Natural killer cell (primary cell): Measurements from ENCODE around the gene PLEKHG3. TPM values are rescaled to one million over a fixed set of nuclear protein-coding genes. Genes with fewer than 3 reads are reported as not detected.

Source experiments
- ATAC-seq, 3 donors: fragments of 150-1000 bp in 2 of 3; fragments of 200-7000 bp in 1 of 3; cut with Tn5 transposase; 1 replicate in 1 of 3; 2 replicates in 2 of 3; pipeline ENCODE4 v1.10.0; 2021; ENCODE audit warnings: mild to moderate bottlenecking in 2 of 3, moderate library complexity in 2 of 3
- DNase-seq, 2 donors: peaks; one replicate each; pipeline versions ENCODE4 v3.0.0 to v3.0.0-alpha.2; 2013 to 2021; ENCODE audit warnings: mixed read lengths in 1 of 2
- H3K27ac ChIP-seq: one replicate; pipeline ENCODE4 v1.5.1; 2013; ENCODE audit warnings: mild to moderate bottlenecking, low read length
- H3K27me3 ChIP-seq: one replicate; pipeline ENCODE4 v1.6.1; 2013; ENCODE audit warnings: low read length; ENCODE audit not compliant: control insufficient read depth, insufficient read depth
- H3K36me3 ChIP-seq: one replicate; pipeline ENCODE4 v1.6.1; 2013; ENCODE audit warnings: low read length; ENCODE audit not compliant: control insufficient read depth, insufficient read depth
- H3K4me1 ChIP-seq: one replicate; pipeline ENCODE4 v1.6.1; 2013; ENCODE audit warnings: low read length; ENCODE audit not compliant: control insufficient read depth, insufficient read depth
- H3K4me3 ChIP-seq: one replicate; pipeline ENCODE4 v1.5.1; 2013; ENCODE audit warnings: low read length
- H3K9me3 ChIP-seq: one replicate; pipeline ENCODE4 v1.6.1; 2013; ENCODE audit warnings: low read length; ENCODE audit not compliant: control insufficient read depth, insufficient read depth
- H3K27ac Mint-ChIP-seq, 2 donors: one replicate each; pipeline ENCODE4 v1.8.0; 2022; ENCODE audit warnings: mild to moderate bottlenecking in 2 of 2, mixed read lengths in 2 of 2, moderate library complexity in 1 of 2
- H3K27me3 Mint-ChIP-seq, 2 donors: one replicate each; pipeline ENCODE4 v1.8.0; 2022; ENCODE audit warnings: low read depth in 2 of 2, mixed read lengths in 2 of 2
- H3K36me3 Mint-ChIP-seq: one replicate; pipeline ENCODE4 v1.8.0; 2022; ENCODE audit warnings: mixed read lengths
- H3K4me1 Mint-ChIP-seq, 2 donors: one replicate each; pipeline ENCODE4 v1.8.0; 2022; ENCODE audit warnings: mixed read lengths in 2 of 2
- H3K4me3 Mint-ChIP-seq: one replicate; pipeline ENCODE4 v1.8.0; 2022; ENCODE audit warnings: mild to moderate bottlenecking, moderate library complexity, mixed read lengths
- H3K9me3 Mint-ChIP-seq, 2 donors: one replicate each; pipeline ENCODE4 v1.8.0; 2022; ENCODE audit warnings: mixed read lengths in 2 of 2
- WGBS: methylation state at CpG from one replicate; pipeline ENCODE4 v1.1.7; 2013; ENCODE audit warnings: missing lambda C conversion rate; ENCODE audit not compliant: insufficient coverage; 5-methylcytosine and 5-hydroxymethylcytosine counted together
- intact Hi-C: fragments of 100-400 bp; cut with micrococcal nuclease; formaldehyde crosslinking; loops from one replicate; pipeline ENCODE4 v1.14.2; 2022
- total RNA-seq, 4 donors: library from RNA; stranded (reverse); fragments of 120-200 nt in 1 of 4; gene quantifications; one replicate each; pipeline versions ENCODE4 v1.2.3 to v1.2.4, GENCODE V29; 2013 to 2022
- TF ChIP-seq, protein P1 (sequence below): fragments of 200-600 bp; IDR thresholded peaks from one replicate; pipeline ENCODE4 v1.8.0; 2022; ENCODE audit warnings: antibody characterized with exemption

The PLEKHG3 gene
- total RNA-seq, 3 donors from 2014 or later (not counting 1 experiment from before 2014, with no cell fraction given) = 184 to 285 (median 225) TPM

DNA sequence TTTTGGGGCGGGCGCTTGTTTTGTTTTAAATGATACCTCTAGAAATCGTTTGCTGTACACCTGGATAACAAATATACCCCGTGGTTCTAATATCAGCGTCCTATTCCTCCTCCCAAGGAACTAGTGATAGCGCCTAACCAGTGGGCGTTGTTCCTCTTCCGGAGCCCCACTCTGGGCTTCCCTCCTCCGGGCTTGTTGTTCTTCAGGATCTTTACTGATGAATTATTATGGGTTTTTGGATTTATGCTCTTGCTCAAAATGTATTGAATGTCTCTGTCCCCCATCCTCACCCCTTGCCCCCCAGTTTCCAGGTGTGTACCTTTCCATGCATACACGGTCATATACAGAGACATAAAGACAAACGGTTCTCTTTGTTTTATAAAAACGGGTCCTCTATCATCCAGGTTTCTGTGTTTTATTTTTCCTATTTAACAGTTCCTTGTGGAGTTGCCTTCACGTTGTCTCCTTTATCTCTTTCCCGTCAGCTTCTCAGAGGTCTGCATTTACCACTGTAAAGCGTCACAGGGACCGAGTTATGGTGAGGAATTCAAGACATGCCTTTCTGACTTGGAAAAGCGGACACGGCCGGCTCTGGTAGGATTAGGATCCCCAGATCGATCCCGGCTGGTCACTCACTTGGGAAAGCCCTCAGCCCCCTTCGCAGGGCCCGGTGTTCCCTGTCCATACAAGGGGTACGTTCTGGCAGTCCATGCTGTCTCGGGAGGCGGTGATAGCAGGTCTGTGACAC, 655 bp upstream of the PLEKHG3 start:
- H3K36me3 ChIP-seq = no peaks in the 10 kb centered on the region
- TF ChIP-seq, protein P1, sequence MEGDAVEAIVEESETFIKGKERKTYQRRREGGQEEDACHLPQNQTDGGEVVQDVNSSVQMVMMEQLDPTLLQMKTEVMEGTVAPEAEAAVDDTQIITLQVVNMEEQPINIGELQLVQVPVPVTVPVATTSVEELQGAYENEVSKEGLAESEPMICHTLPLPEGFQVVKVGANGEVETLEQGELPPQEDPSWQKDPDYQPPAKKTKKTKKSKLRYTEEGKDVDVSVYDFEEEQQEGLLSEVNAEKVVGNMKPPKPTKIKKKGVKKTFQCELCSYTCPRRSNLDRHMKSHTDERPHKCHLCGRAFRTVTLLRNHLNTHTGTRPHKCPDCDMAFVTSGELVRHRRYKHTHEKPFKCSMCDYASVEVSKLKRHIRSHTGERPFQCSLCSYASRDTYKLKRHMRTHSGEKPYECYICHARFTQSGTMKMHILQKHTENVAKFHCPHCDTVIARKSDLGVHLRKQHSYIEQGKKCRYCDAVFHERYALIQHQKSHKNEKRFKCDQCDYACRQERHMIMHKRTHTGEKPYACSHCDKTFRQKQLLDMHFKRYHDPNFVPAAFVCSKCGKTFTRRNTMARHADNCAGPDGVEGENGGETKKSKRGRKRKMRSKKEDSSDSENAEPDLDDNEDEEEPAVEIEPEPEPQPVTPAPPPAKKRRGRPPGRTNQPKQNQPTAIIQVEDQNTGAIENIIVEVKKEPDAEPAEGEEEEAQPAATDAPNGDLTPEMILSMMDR = no peak
- peak overlapping the region; percentile 67 for H3K4me3 ChIP-seq
- H3K27ac ChIP-seq = peak overlapping the region; percentile 71
- H3K9me3 ChIP-seq = no peaks in the 10 kb centered on the region
- peaks cover 52 to 53% of the 10 kb centered on the region in 2 donors for H3K4me1 Mint-ChIP-seq
- intact Hi-C loops = loop anchor here (2.0 to 10.0 kb wide), 3 partner anchors 34 to 199 kb away; partner anchors contain the start of genes ZBTB1 and ZBTB25
- DNase-seq = no peak
- peak overlapping the region; percentile 87 for H3K4me3 Mint-ChIP-seq
- ATAC-seq = no peak
- no peaks in the 10 kb centered on the region for H3K9me3 Mint-ChIP-seq
- no peaks in the 10 kb centered on the region for H3K36me3 Mint-ChIP-seq
- WGBS = 9% methylated on average over 26 of the region's 26 CpGs
- no peaks in the 10 kb centered on the region for H3K27me3 Mint-ChIP-seq
- H3K27me3 ChIP-seq = no peaks in the 10 kb centered on the region
- peak overlapping the region; percentile 76 to 86 for H3K27ac Mint-ChIP-seq
- H3K4me1 ChIP-seq = peaks cover 60% of the 10 kb centered on the region

DNA sequence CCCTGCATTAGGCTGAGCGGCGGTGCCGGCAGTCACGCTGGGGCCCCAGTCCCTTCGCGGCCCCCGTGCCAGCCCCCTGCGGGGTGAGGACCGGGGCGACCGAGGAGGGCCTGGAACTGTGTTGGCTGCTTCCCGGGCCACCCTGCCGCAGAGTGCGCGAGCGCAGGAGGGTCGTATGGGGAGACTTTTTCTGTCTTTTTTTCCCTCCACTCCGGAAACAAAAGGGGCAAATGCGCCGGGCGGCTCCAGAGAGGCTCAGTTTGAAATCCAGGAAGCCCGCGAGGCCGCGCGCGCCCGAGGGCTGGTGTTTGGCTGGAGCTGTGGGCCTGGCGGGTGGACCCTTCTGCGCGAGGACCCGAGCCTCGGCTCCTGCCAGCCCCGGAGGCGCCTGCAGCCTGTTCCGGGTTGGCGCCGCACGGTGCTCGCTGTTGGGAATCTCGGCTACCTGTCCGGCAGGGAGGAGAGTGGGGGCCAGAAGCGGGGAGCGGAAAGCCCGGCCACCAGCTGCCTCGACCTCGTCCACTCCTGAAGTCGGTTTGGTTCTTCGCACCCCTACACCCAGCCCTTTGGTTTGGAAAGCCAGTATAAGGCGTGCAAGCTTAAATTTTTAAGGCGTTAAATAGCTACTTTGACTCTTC, 638 bp downstream of the PLEKHG3 start:
- H3K27ac Mint-ChIP-seq = peak overlapping the region; percentile 76 to 86
- no peaks in the 10 kb centered on the region for H3K27me3 Mint-ChIP-seq
- H3K4me1 Mint-ChIP-seq = peaks cover 59 to 61% of the 10 kb centered on the region in 2 donors
- ATAC-seq (peak in 1 of 3 donors; percentile 4), DNase-seq (peak; percentile 29 to 42)
- H3K9me3 Mint-ChIP-seq = no peaks in the 10 kb centered on the region
- H3K4me3 ChIP-seq = peak overlapping the region; percentile 67
- H3K27ac ChIP-seq = peak overlapping the region; percentile 77
- H3K4me3 Mint-ChIP-seq = peak overlapping the region; percentile 87
- H3K36me3 Mint-ChIP-seq = no peaks in the 10 kb centered on the region
- intact Hi-C loops = loop anchor here (1.0 to 10.0 kb wide), 4 partner anchors 18 to 200 kb away; partner anchors contain the start of genes ZBTB1 and ZBTB25
- TF ChIP-seq, protein P1 = no peak
- 2% methylated on average over 51 of the region's 51 CpGs for WGBS
- no peaks in the 10 kb centered on the region for H3K36me3 ChIP-seq
- H3K27me3 ChIP-seq = no peaks in the 10 kb centered on the region
- no peaks in the 10 kb centered on the region for H3K9me3 ChIP-seq
- peaks cover 63% of the 10 kb centered on the region for H3K4me1 ChIP-seq

DNA sequence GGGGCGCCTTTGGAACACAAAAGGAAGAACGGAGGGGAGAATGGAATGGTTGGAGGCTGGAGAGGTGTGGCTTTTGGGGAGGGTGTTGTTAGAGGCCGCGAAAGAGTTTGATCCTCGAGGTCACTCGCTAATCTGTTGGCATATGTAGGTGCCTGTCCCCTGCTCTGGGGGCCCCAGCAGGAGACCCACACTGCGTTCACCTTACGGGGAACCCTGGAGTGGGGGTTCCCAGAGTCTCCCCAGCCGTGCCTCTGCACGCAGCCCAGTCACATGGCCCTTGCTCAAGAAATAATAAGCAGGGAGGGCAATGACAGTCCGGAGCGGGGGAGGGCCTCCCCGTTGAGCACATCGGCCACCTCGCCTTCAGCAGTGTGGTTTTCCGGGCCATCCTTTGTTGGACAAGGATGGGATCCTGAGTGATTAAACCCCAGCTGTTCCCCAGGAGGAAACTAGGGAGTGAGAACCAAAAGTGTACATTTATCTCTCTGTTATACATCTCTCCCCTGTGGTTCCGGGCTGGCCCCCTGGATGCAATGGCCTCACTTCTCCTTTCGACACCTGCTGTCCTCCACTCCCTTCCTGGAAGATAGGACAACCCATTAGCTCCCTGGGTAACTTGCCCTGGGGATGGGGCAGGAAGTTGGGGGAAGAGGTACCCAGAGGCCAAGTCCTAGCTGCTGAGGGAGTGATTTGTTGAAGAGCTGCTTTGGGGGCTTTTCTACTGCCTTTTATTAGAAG, 1.3 kb downstream of the PLEKHG3 start:
- Mint-ChIP-seq H3K27me3 (no peaks in the 10 kb centered on the region), H3K27ac (peak overlapping the region; percentile 76 to 86), H3K9me3 (no peaks in the 10 kb centered on the region), H3K4me1 (peaks cover 66 to 68% of the 10 kb centered on the region in 2 donors), H3K4me3 (peak overlapping the region; percentile 87), H3K36me3 (no peaks in the 10 kb centered on the region)
- intact Hi-C loops = loop anchor here (1.0 to 10.0 kb wide), 3 partner anchors 18 to 201 kb away; partner anchors contain the start of genes ZBTB1 and ZBTB25
- peak overlapping the region; percentile 77 for H3K27ac ChIP-seq
- peak overlapping the region; percentile 67 for H3K4me3 ChIP-seq
- H3K9me3 ChIP-seq = no peaks in the 10 kb centered on the region
- H3K27me3 ChIP-seq = no peaks in the 10 kb centered on the region
- H3K36me3 ChIP-seq = no peaks in the 10 kb centered on the region
- ATAC-seq (peak; percentile 49 to 57 (median 53)), DNase-seq (peak; percentile 40 to 71)
- H3K4me1 ChIP-seq = peaks cover 70% of the 10 kb centered on the region
- 8% methylated on average over 17 of the region's 18 CpGs for WGBS
- TF ChIP-seq, protein P1 = no peak
